Natural killer cell (primary cell): Measurements from ENCODE around the gene GALNT2. TPM values are rescaled to one million over a fixed set of nuclear protein-coding genes. Genes with fewer than 3 reads are reported as not detected.

Source experiments
- ATAC-seq, 3 donors: fragments of 150-1000 bp in 2 of 3; fragments of 200-7000 bp in 1 of 3; cut with Tn5 transposase; 1 replicate in 1 of 3; 2 replicates in 2 of 3; pipeline ENCODE4 v1.10.0; 2021; ENCODE audit warnings: mild to moderate bottlenecking in 2 of 3, moderate library complexity in 2 of 3
- DNase-seq, 2 donors: peaks; one replicate each; pipeline versions ENCODE4 v3.0.0 to v3.0.0-alpha.2; 2013 to 2021; ENCODE audit warnings: mixed read lengths in 1 of 2
- H3K27ac ChIP-seq: one replicate; pipeline ENCODE4 v1.5.1; 2013; ENCODE audit warnings: mild to moderate bottlenecking, low read length
- H3K27me3 ChIP-seq: one replicate; pipeline ENCODE4 v1.6.1; 2013; ENCODE audit warnings: low read length; ENCODE audit not compliant: control insufficient read depth, insufficient read depth
- H3K36me3 ChIP-seq: one replicate; pipeline ENCODE4 v1.6.1; 2013; ENCODE audit warnings: low read length; ENCODE audit not compliant: control insufficient read depth, insufficient read depth
- H3K4me1 ChIP-seq: one replicate; pipeline ENCODE4 v1.6.1; 2013; ENCODE audit warnings: low read length; ENCODE audit not compliant: control insufficient read depth, insufficient read depth
- H3K4me3 ChIP-seq: one replicate; pipeline ENCODE4 v1.5.1; 2013; ENCODE audit warnings: low read length
- H3K9me3 ChIP-seq: one replicate; pipeline ENCODE4 v1.6.1; 2013; ENCODE audit warnings: low read length; ENCODE audit not compliant: control insufficient read depth, insufficient read depth
- H3K27ac Mint-ChIP-seq, 2 donors: one replicate each; pipeline ENCODE4 v1.8.0; 2022; ENCODE audit warnings: mild to moderate bottlenecking in 2 of 2, mixed read lengths in 2 of 2, moderate library complexity in 1 of 2
- H3K27me3 Mint-ChIP-seq, 2 donors: one replicate each; pipeline ENCODE4 v1.8.0; 2022; ENCODE audit warnings: low read depth in 2 of 2, mixed read lengths in 2 of 2
- H3K36me3 Mint-ChIP-seq: one replicate; pipeline ENCODE4 v1.8.0; 2022; ENCODE audit warnings: mixed read lengths
- H3K4me1 Mint-ChIP-seq, 2 donors: one replicate each; pipeline ENCODE4 v1.8.0; 2022; ENCODE audit warnings: mixed read lengths in 2 of 2
- H3K4me3 Mint-ChIP-seq: one replicate; pipeline ENCODE4 v1.8.0; 2022; ENCODE audit warnings: mild to moderate bottlenecking, moderate library complexity, mixed read lengths
- H3K9me3 Mint-ChIP-seq, 2 donors: one replicate each; pipeline ENCODE4 v1.8.0; 2022; ENCODE audit warnings: mixed read lengths in 2 of 2
- CTCF ChIP-seq: fragments of 200-600 bp; IDR thresholded peaks from one replicate; pipeline ENCODE4 v1.8.0; 2022; ENCODE audit warnings: antibody characterized with exemption
- WGBS: methylation state at CpG from one replicate; pipeline ENCODE4 v1.1.7; 2013; ENCODE audit warnings: missing lambda C conversion rate; ENCODE audit not compliant: insufficient coverage; 5-methylcytosine and 5-hydroxymethylcytosine counted together
- intact Hi-C: fragments of 100-400 bp; cut with micrococcal nuclease; formaldehyde crosslinking; loops from one replicate; pipeline ENCODE4 v1.14.2; 2022
- total RNA-seq, 4 donors: library from RNA; stranded (reverse); fragments of 120-200 nt in 1 of 4; gene quantifications; one replicate each; pipeline versions ENCODE4 v1.2.3 to v1.2.4, GENCODE V29; 2013 to 2022

GALNT2 gene
- total RNA-seq, 3 donors from 2014 or later (not counting 1 experiment from before 2014, with no cell fraction given) = 31.2 to 53.6 (median 47.3) TPM

DNA sequence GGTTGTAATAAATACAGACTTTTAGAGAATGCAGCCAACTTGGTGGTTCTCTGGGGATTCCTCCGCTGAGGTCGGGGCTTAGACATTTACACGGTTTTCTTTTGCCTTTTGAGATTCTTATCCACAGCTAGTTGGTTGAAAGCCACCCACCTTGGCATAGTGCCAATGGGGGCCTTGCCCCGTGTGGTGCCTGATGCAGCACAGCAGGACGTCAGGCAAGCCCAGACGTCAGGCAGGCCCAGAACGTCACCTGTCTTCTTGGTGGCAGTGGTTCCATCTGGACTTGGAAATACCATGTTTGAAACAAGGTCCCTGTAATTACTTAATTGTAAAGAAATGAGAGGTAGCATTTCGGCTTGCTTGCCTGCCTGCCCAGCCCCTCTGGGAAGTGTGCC lies 78.5 kb downstream of the GALNT2 start:
- Mint-ChIP-seq H3K4me1 (peaks cover 61 to 73% of the 10 kb centered on the region in 2 donors), H3K36me3 (no peaks in the 10 kb centered on the region), H3K27ac (peak overlapping the region; percentile 89 to 90), H3K4me3 (peak overlapping the region; percentile 84), H3K9me3 (no peaks in the 10 kb centered on the region), H3K27me3 (no peaks in the 10 kb centered on the region)
- Histone ChIP-seq H3K4me1 (peaks cover 49% of the 10 kb centered on the region), H3K27me3 (no peaks in the 10 kb centered on the region), H3K9me3 (no peaks in the 10 kb centered on the region), H3K36me3 (no peaks in the 10 kb centered on the region), H3K27ac (peak overlapping the region; percentile 55), H3K4me3 (no peak overlapping the region)
- TF ChIP-seq CTCF = no peak
- ATAC-seq (peak in 1 of 3 donors; percentile 47), DNase-seq (peak in 1 of 2 donors; percentile 20)
- intact Hi-C loops = no loop called here
- WGBS = 32% methylated on average over 8 of the region's 8 CpGs

- H3K27ac ChIP-seq = peak overlapping the region; percentile 55
- peak in 2 of 3 donors; percentile 41 to 54 for ATAC-seq
Measured at GRCh38 chr1:230145953-230146476, 79.0 kb downstream of the GALNT2 start.

GRCh38 chr1:230146709-230147108 lies 79.7 kb downstream of the GALNT2 start:
- Mint-ChIP-seq H3K4me1 (peaks cover 72 to 77% of the 10 kb centered on the region in 2 donors), H3K4me3 (peak overlapping the region; percentile 84), H3K27ac (peak overlapping the region; percentile 89 to 90), H3K36me3 (no peaks in the 10 kb centered on the region), H3K27me3 (no peaks in the 10 kb centered on the region), H3K9me3 (no peaks in the 10 kb centered on the region)
- H3K4me3 ChIP-seq = no peak overlapping the region
- no peaks in the 10 kb centered on the region for H3K36me3 ChIP-seq
- TF ChIP-seq CTCF = no peak
- H3K27me3 ChIP-seq = no peaks in the 10 kb centered on the region
- no peaks in the 10 kb centered on the region for H3K9me3 ChIP-seq
- no peak for ATAC-seq
- intact Hi-C loops = no loop called here
- peaks cover 56% of the 10 kb centered on the region for H3K4me1 ChIP-seq
- no peak for DNase-seq
- 92% methylated on average over 13 of the region's 13 CpGs for WGBS
- H3K27ac ChIP-seq = peak overlapping the region; percentile 55

More at GRCh38 chr1:230145953-230146476, 79.0 kb downstream of the GALNT2 start:
- intact Hi-C loops = no loop called here
- H3K36me3 ChIP-seq = no peaks in the 10 kb centered on the region
- H3K4me3 ChIP-seq = no peak overlapping the region
- no peaks in the 10 kb centered on the region for H3K9me3 ChIP-seq
- H3K4me1 ChIP-seq = peaks cover 54% of the 10 kb centered on the region
- H3K27me3 ChIP-seq = no peaks in the 10 kb centered on the region
- peaks cover 66 to 73% of the 10 kb centered on the region in 2 donors for H3K4me1 Mint-ChIP-seq
- 35% methylated on average over 5 of the region's 7 CpGs for WGBS
- H3K27ac Mint-ChIP-seq = peak overlapping the region; percentile 89 to 90
- H3K27me3 Mint-ChIP-seq = no peaks in the 10 kb centered on the region
- TF ChIP-seq CTCF = no peak
- no peak for DNase-seq
- no peaks in the 10 kb centered on the region for H3K9me3 Mint-ChIP-seq
- H3K36me3 Mint-ChIP-seq = no peaks in the 10 kb centered on the region
- peak overlapping the region; percentile 84 for H3K4me3 Mint-ChIP-seq
